HCT116 (cell line): ENCODE results near the gene PPP2R5B.

Source experiments
- CEBPB ChIP-seq: IDR thresholded peaks from 2 replicates; pipeline ENCODE4 v1.6.1; 2012; ENCODE audit warnings: low read depth
- CTCF ChIP-seq, 3 experiments: fragments of 200-600 bp in 1 of 3; sonication (generic) in 1 of 3; IDR thresholded peaks in 2 of 3; conservative IDR thresholded peaks in 1 of 3; 2 replicates each; pipeline ENCODE4 v1.5.1; 2012 to 2017; ENCODE audit warnings: low read depth in 2 of 3, low read length in 2 of 3, antibody characterized with exemption in 1 of 3, borderline replicate concordance in 1 of 3, control low read depth in 1 of 3, mild to moderate bottlenecking in 1 of 3, mixed read lengths in 1 of 3, mixed run types in 1 of 3, moderate library complexity in 1 of 3; ENCODE audit not compliant: insufficient read depth in 1 of 3
- EGR1 ChIP-seq: IDR thresholded peaks from 2 replicates; pipeline ENCODE4 v1.6.1; 2012; ENCODE audit warnings: low read depth
- EZH2 ChIP-seq: fragments of 200-600 bp; sonication (generic); IDR thresholded peaks from 2 replicates; pipeline ENCODE4 v1.6.1; 2017; ENCODE audit warnings: antibody characterized with exemption, mixed run types
- POLR2A ChIP-seq: IDR thresholded peaks from 2 replicates; pipeline ENCODE4 v1.7.0; 2011; ENCODE audit warnings: borderline replicate concordance; ENCODE audit not compliant: insufficient read depth, insufficient read length; ENCODE audit errors: extremely low read depth
- POLR2AphosphoS5 ChIP-seq: IDR thresholded peaks from 2 replicates; pipeline ENCODE4 v1.6.1; 2011; ENCODE audit warnings: mild to moderate bottlenecking, low read depth, low read length, moderate library complexity
- YY1 ChIP-seq: IDR thresholded peaks from 2 replicates; pipeline ENCODE4 v1.6.1; 2011; ENCODE audit warnings: low read length, low read depth, moderate library complexity, mild to moderate bottlenecking; ENCODE audit not compliant: insufficient replicate concordance; ENCODE audit errors: extremely low read depth
- ZNF274 ChIP-seq: fragments of 200-500 bp; sonication (Bioruptor generic); IDR thresholded peaks from 2 replicates; pipeline ENCODE4 v1.6.1; 2014; ENCODE audit warnings: mild to moderate bottlenecking, low read depth, low read length, inconsistent platforms
- TF ChIP-seq, protein P1 (sequence below): IDR thresholded peaks from 2 replicates; pipeline ENCODE4 v1.6.1; 2012

DNA sequence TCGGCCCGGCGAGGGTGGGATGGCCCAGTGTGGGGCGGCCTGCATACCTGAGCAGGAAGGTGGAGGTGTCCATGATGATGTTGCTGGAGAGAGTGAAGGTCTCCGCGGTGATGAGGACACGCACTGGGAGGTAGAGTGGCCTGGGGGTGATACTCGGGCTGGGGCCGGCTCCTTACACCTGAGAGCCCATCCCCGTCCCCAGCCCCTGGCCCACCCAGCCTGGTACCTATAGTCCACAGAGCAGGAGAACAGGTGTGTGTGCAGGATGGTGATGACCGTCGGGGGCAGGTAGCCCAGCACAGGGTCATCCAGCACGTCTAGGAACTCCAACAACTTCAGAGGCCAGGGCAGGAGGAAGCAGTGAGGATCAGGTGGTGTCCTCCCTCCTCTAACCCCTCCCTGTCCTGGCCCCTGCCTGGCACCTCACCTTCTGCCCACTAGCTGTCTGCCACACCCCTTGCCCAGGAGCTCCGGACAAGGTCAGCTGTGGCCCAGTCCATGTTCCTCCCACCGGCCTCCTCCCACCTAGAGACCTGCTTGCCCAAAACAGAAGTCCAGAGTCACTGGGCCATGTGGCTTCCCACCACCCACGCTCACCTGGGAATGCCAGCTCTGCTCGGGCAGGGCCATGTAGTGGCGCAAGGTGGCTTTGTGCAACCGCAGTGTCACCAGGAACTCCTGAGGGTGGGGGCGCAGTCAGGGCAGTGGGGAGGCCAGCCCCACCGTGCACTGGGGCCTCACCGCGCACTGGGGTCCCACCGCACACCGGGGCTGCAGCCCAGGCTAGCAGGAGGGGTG lies 18.8 kb upstream of the PPP2R5B start:
- TF ChIP-seq CTCF (IDR thresholded peaks at IDR 0.05 in 2 of 3, conservative IDR thresholded peaks at IDR 0.05 in 1 of 3; ENCODE audit: borderline replicate concordance in 1 of 3, insufficient read depth in 1 of 3, low read depth in 2 of 3, low read length in 2 of 3) (no peak), YY1 (no peak), EZH2 (no peak), POLR2A (no peak), CEBPB (no peak), POLR2AphosphoS5 (no peak), ZNF274 (no peak), EGR1 (no peak)
- TF ChIP-seq, protein P1, sequence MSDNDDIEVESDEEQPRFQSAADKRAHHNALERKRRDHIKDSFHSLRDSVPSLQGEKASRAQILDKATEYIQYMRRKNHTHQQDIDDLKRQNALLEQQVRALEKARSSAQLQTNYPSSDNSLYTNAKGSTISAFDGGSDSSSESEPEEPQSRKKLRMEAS = no peak
